K562 (cell line): ENCODE measurements around the gene UTS2R. TPM values are rescaled to one million over a fixed set of nuclear protein-coding genes. Genes with fewer than 3 reads are reported as not detected.

ENCODE experiments used
- ATAC-seq: fragments of 200-7000 bp; cut with Tn5 transposase; 3 replicates; pipeline ENCODE4 v1.9.1; 2020; ENCODE audit warnings: moderate library complexity
- BruUV-seq: library from RNA; stranded (reverse); fragments of 400-500 nt; replicated peaks from 2 replicates; lab custom pipeline; 2021; lab: Mats Ljungman, UMichigan
- CTCF ChIA-PET: fragments of 300-600 bp; formaldehyde crosslinking; extraction: SDS; loops from one replicate; lab custom pipeline; 2021; ENCODE audit warnings: low intra/inter-chr PET ratio; lab: Yijun Ruan, JAX
- POLR2A ChIA-PET: fragments of 300-600, 350-650 bp; sonication (Branson Sonifier 250); formaldehyde crosslinking; extraction: SDS; loops from one replicate; lab custom pipeline; 2021; ENCODE audit warnings: antibody characterized with exemption, inconsistent platforms; lab: Yijun Ruan, JAX
- DNase-seq, 4 experiments: peaks; one replicate each; pipeline versions ENCODE4 v3.0.0 to v3.0.0-alpha.2; 2011 to 2018; ENCODE audit warnings: low spot score in 3 of 4, mixed read lengths in 3 of 4; ENCODE audit errors: extremely low read depth in 1 of 4
- FAIRE-seq: peaks from 2 replicates; lab custom pipeline; 2011; peaks lifted over from hg19 to GRCh38; lab: Jason Lieb, UNC
- H2AFZ ChIP-seq: 2 replicates; pipeline ENCODE4 v1.6.0; 2011; ENCODE audit warnings: low read depth, low read length, control low read depth, inconsistent platforms
- H3K27ac ChIP-seq: fragments of 200-600 bp; 3 replicates; pipeline ENCODE4 v1.8.0; 2011; ENCODE audit warnings: low read depth, mild to moderate bottlenecking, control low read depth, inconsistent platforms, low read length, moderate library complexity, mixed read lengths; ENCODE audit errors: extremely low read depth
- H3K27me3 ChIP-seq, 2 experiments: fragments of 300-600 bp in 1 of 2; 2 replicates in 1 of 2; 3 replicates in 1 of 2; pipeline versions ENCODE4 v1.6.0 to v1.8.0; 2011; ENCODE audit warnings: inconsistent platforms in 2 of 2, low read length in 2 of 2, mild to moderate bottlenecking in 1 of 2, mixed read lengths in 1 of 2, moderate library complexity in 1 of 2; ENCODE audit not compliant: control insufficient read depth in 2 of 2, insufficient read depth in 2 of 2
- H3K36me3 ChIP-seq: fragments of 300-600 bp; 3 replicates; pipeline ENCODE4 v1.8.0; 2011; ENCODE audit warnings: mild to moderate bottlenecking, low read length, inconsistent platforms; ENCODE audit not compliant: control insufficient read depth, insufficient read depth
- H3K4me1 ChIP-seq, 2 experiments: fragments of 200-600 bp in 1 of 2; replicated peaks in 1 of 2; 2 replicates in 1 of 2; 3 replicates in 1 of 2; pipeline versions ENCODE4 v1.5.1 to v1.8.0; 2011; ENCODE audit warnings: inconsistent platforms in 2 of 2, low read length in 2 of 2, mild to moderate bottlenecking in 1 of 2, mixed read lengths in 1 of 2, moderate library complexity in 1 of 2; ENCODE audit not compliant: control insufficient read depth in 2 of 2, insufficient read depth in 2 of 2
- H3K4me2 ChIP-seq: 2 replicates; pipeline ENCODE4 v1.6.1; 2011; ENCODE audit warnings: low read length, control low read depth, inconsistent platforms, mixed read lengths; ENCODE audit not compliant: insufficient read depth
- H3K4me3 ChIP-seq: fragments of 200-600 bp; sonication (generic), shearing (Covaris generic); 2 replicates; pipeline ENCODE4 v1.5.1; 2016; ENCODE audit warnings: control low read depth, inconsistent platforms
- H3K79me2 ChIP-seq: fragments of 200-600 bp; 3 replicates; pipeline ENCODE4 v1.8.0; 2011; ENCODE audit warnings: low read length, inconsistent platforms; ENCODE audit not compliant: control insufficient read depth, insufficient read depth
- H3K9ac ChIP-seq, 2 experiments: 2 replicates each; pipeline versions ENCODE4 v1.6.0 to v1.6.1; 2011; ENCODE audit warnings: low read depth in 2 of 2, low read length in 2 of 2, control low read depth in 1 of 2, inconsistent platforms in 1 of 2, mild to moderate bottlenecking in 1 of 2, mixed read lengths in 1 of 2; ENCODE audit not compliant: insufficient read depth in 1 of 2
- H3K9me1 ChIP-seq: one replicate; pipeline ENCODE4 v1.6.0; 2011; ENCODE audit warnings: inconsistent platforms, mild to moderate bottlenecking, low read length, moderate library complexity; ENCODE audit not compliant: control insufficient read depth, insufficient read depth
- H3K9me3 ChIP-seq: replicated peaks from 2 replicates; pipeline ENCODE4 v1.5.1; 2011; ENCODE audit warnings: low read depth, low read length, inconsistent platforms; ENCODE audit not compliant: control insufficient read depth, insufficient read depth
- H4K20me1 ChIP-seq: replicated peaks from 2 replicates; pipeline ENCODE4 v1.6.1; 2011; ENCODE audit warnings: low read length, inconsistent platforms, mixed read lengths; ENCODE audit not compliant: control insufficient read depth, insufficient read depth
- PHF8 ChIP-seq: fragments of 200-600 bp; sonication (generic); IDR thresholded peaks from 2 replicates; pipeline ENCODE4 v1.6.1; 2012; ENCODE audit warnings: mixed run types, mild to moderate bottlenecking, inconsistent platforms, low read length, moderate library complexity, borderline replicate concordance
- POLR2G ChIP-seq: fragments of 200-400 bp; formaldehyde crosslinking; IDR thresholded peaks from 2 replicates; pipeline ENCODE4 v1.6.1; 2017; ENCODE audit warnings: low read depth, mild to moderate bottlenecking, antibody characterized with exemption, low read length, moderate library complexity
- ZNF239 ChIP-seq: fragments of 250-450 bp; sonication (Bioruptor Pico); IDR thresholded peaks from 2 replicates; pipeline ENCODE4 v1.4.0; 2020; ENCODE audit warnings: mild to moderate bottlenecking
- ZNF41 ChIP-seq: fragments of 250-450 bp; sonication (Bioruptor Pico); conservative IDR thresholded peaks from 2 replicates; pipeline ENCODE4 v1.4.0; 2020; ENCODE audit warnings: mild to moderate bottlenecking
- WGBS: fragments of 100-300 bp; shearing (Covaris generic); methylation state at CpG from one replicate; pipeline ENCODE4 v1.1.6; 2016; ENCODE audit warnings: low coverage, mixed read lengths; ENCODE audit not compliant: insufficient coverage; ENCODE audit errors: missing lambda C conversion rate; 5-methylcytosine and 5-hydroxymethylcytosine counted together
- in situ Hi-C: fragments of 300-500 bp; cut with MboI; formaldehyde crosslinking; loops from 4 replicates; pipeline ENCODE4 v1.15.0; 2018; ENCODE audit warnings: inconsistent platforms, mixed read lengths
- intact Hi-C: fragments of 100-400 bp; cut with micrococcal nuclease; formaldehyde crosslinking; loops from 2 replicates; pipeline ENCODE4 v1.14.2; 2022
- polyA plus RNA-seq, 8 experiments: library from polyadenylated mRNA; depleted of rRNA in 4 of 8; stranded (reverse) in 5 of 8; unstranded in 3 of 8; fragments of >200 nt; fragmentation: Nextera tagmentation in 2 of 8; fragmentation: Illumina TruSeq in 1 of 8; extraction: Ambion mirVana in 2 of 8; extraction: Trizol in 1 of 8; gene quantifications; 2 replicates each; pipeline versions ENCODE4 v1.2.1 to v1.2.3, GENCODE V29; 2011 to 2014; ENCODE audit warnings: inconsistent platforms in 1 of 8, missing spikeins in 1 of 8
- total RNA-seq, 7 experiments: library from RNA; depleted of rRNA in 6 of 7; stranded (reverse); fragments of >200 nt in 6 of 7; fragmentation: Illumina TruSeq in 2 of 7; extraction: Trizol in 2 of 7; gene quantifications; 2 replicates each; pipeline versions ENCODE4 v1.2.1 to v1.2.3, GENCODE V29; 2011 to 2021; ENCODE audit warnings: low replicate concordance in 1 of 7

UTS2R gene
- total and polyA plus RNA-seq, 9 of the 15 experiments (the other 6 are each of a cell fraction or from before 2014, with no cell fraction given), result 0.22 TPM; not detected in 8

DNA sequence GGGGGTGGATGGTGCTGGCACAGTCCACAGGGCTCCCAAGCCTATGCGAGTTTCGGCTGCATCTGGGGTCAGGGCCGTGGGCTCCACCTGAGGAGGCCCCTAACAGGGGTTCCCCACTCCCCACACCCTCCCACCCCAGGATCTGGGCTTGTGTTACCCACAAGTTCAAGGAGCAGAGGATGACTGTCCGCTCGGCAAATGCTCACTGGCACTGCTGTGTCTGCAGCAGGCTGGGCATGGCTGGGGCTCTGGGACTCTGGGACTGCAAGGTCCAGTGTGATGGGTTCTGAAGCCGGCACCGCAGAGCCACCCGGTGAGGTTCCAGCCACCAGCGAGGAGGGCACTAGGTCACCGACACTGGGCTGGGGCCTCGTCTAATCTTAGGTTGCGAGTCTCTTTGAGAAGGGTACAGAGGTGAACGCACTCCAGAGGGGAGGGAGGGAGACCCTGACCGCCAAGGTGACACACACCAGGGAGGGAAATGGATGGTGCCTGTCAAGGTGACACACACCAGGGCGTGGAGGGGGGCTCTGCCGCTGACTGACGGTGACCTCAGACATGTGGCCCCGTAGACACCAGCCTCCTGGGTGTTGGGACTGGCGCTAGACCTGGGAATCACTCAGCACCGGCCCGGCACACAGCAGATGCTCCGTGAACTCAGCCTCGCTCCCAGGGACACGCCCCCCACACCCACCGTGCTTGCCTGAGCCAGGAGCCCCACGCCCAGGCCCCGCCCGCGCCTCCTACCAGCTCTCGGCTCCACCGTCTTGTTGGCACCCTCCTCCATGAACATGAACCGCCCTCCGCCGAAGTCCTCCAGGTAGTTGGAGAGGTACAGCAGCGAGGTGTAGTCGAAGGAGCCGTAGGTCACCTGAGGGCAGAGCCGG, 26.1 kb downstream of the UTS2R start:
- H3K79me2 ChIP-seq, result no peaks in the 10 kb centered on the region
- no peaks in the 10 kb centered on the region for H4K20me1 ChIP-seq
- in situ Hi-C loops, result no loop called here
- H3K4me3 ChIP-seq, result no peak overlapping the region
- no TSS peak for BruUV-seq
- CTCF ChIA-PET, result interaction anchor here (0.6 kb wide), 1 partner anchor 31 kb away, joined by 3 read pairs; no protein-coding TSS in a partner anchor
- TF ChIP-seq PHF8 (no peak), ZNF239 (CRISPR knock-in tag) (no peak), ZNF41 (no peak), POLR2G (peak; percentile 36; the same call in 1 of the 2 replicates)
- H3K4me1 ChIP-seq, result peaks cover 0 to 22% of the 10 kb centered on the region in 2 experiments; a peak in 2 of 5 replicates
- no peak overlapping the region; a peak in 1 of 4 replicates for H3K9ac ChIP-seq
- no peaks in the 10 kb centered on the region for H3K27me3 ChIP-seq
- no peak overlapping the region for H2AFZ ChIP-seq
- 88% methylated on average over 28 of the region's 38 CpGs for WGBS
- POLR2A ChIA-PET, result no interaction called here
- no peaks in the 10 kb centered on the region for H3K9me1 ChIP-seq
- FAIRE-seq (no peak), DNase-seq (no peak), ATAC-seq (no peak)
- H3K9me3 ChIP-seq, result no peaks in the 10 kb centered on the region
- intact Hi-C loops, result no loop called here
- H3K27ac ChIP-seq, result no peak overlapping the region
- H3K36me3 ChIP-seq, result peaks cover 31% of the 10 kb centered on the region; the same call in 2 of the 3 replicates
- H3K4me2 ChIP-seq, result no peak overlapping the region
